Coronary artery (tissue), 2 donors: ENCODE measurements around the gene EXD2.

Source experiments
- DNase-seq: peaks from one replicate; pipeline ENCODE4 v3.0.0-alpha.2; 2017; ENCODE audit warnings: low spot score
- H3K27ac ChIP-seq, 2 donors: fragments of 200-600 bp; sonication (generic); one replicate each; pipeline ENCODE4 v1.5.1; 2016 to 2019
- H3K4me3 ChIP-seq: fragments of 200-600 bp; sonication (generic); 2 replicates; pipeline ENCODE4 v1.5.1; 2016; ENCODE audit warnings: mild to moderate bottlenecking, moderate library complexity
- CTCF ChIP-seq: fragments of 200-600 bp; sonication (generic); IDR thresholded peaks from one replicate; pipeline ENCODE4 v1.5.1; 2019; ENCODE audit warnings: antibody characterized with exemption

EXD2 gene

GRCh38 chr14:69226178-69226577, 34.9 kb downstream of the EXD2 start:
- no peak for DNase-seq
- TF ChIP-seq CTCF, result no peak
- no peak overlapping the region for H3K27ac ChIP-seq
- no peak overlapping the region for H3K4me3 ChIP-seq

DNA sequence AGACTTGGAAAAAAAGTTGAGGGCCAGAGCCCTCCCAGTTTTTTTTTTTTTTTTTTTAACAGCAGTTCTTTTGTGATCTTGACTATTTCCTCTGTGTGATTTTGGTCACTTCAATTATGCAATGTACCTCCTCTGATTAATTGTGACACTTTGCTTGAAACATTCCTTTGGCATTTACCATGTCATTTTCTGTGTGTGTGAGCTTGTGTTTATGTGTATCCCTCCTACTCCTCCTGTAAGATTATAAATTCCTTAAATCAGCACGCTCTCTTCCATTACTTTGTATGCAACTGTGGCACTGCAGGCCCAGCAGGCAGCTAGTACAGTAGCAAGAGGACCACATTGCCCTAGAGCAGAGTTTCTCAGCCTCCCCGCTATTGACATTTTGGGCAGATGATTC, 35.4 kb downstream of the EXD2 start:
- no peak for TF ChIP-seq CTCF
- no peak overlapping the region for H3K4me3 ChIP-seq
- no peak overlapping the region for H3K27ac ChIP-seq
- no peak for DNase-seq

- no peak for DNase-seq
- H3K4me3 ChIP-seq, result no peak overlapping the region
- TF ChIP-seq CTCF, result no peak
- no peak overlapping the region for H3K27ac ChIP-seq
Observed at GRCh38 chr14:69231486-69231885, 40.2 kb downstream of the EXD2 start.

GRCh38 chr14:69232388-69232787, 41.1 kb downstream of the EXD2 start:
- no peak overlapping the region for H3K4me3 ChIP-seq
- no peak for DNase-seq
- H3K27ac ChIP-seq, result no peak overlapping the region
- TF ChIP-seq CTCF, result no peak

GRCh38 chr14:69234106-69234505, 42.8 kb downstream of the EXD2 start:
- no peak for DNase-seq
- Histone ChIP-seq H3K27ac (no peak overlapping the region), H3K4me3 (no peak overlapping the region)
- no peak for TF ChIP-seq CTCF

- TF ChIP-seq CTCF, result no peak
- Histone ChIP-seq H3K4me3 (no peak overlapping the region), H3K27ac (no peak overlapping the region)
- no peak for DNase-seq
Observed at GRCh38 chr14:69235708-69236107, 44.4 kb downstream of the EXD2 start.

GRCh38 chr14:69237142-69237541, 45.8 kb downstream of the EXD2 start:
- Histone ChIP-seq H3K4me3 (no peak overlapping the region), H3K27ac (no peak overlapping the region)
- DNase-seq, result no peak
- no peak for TF ChIP-seq CTCF
